Fibroblast of villous mesenchyme (primary cell): ENCODE measurements around the gene E2F1. TPM values are rescaled to one million over a fixed set of nuclear protein-coding genes. Genes with fewer than 3 reads are reported as not detected.
"Not testable (repeated sequence)": the region's sequence is repeated elsewhere in the genome, so short reads cannot be mapped to it uniquely, and the experiment has no call there.

Source experiments
- DNase-seq: peaks from one replicate; pipeline ENCODE4 v3.0.0-alpha.2; 2010; ENCODE audit warnings: low read depth
- H3K4me3 ChIP-seq: 2 replicates; pipeline ENCODE4 v1.5.1; 2011; ENCODE audit warnings: low read depth, mild to moderate bottlenecking, low read length
- total RNA-seq: library from RNA; depleted of rRNA; stranded (reverse); fragments of >200 nt; gene quantifications from 2 replicates; pipeline ENCODE4 v1.2.3, GENCODE V29; 2012
- TF ChIP-seq, protein P1 (sequence below): IDR thresholded peaks from 2 replicates; pipeline ENCODE4 v1.5.1; 2012; ENCODE audit warnings: low read depth, mild to moderate bottlenecking, low read length; ENCODE audit not compliant: insufficient read depth

E2F1 gene
- total RNA-seq, 1 donor: 7.3 TPM

DNA sequence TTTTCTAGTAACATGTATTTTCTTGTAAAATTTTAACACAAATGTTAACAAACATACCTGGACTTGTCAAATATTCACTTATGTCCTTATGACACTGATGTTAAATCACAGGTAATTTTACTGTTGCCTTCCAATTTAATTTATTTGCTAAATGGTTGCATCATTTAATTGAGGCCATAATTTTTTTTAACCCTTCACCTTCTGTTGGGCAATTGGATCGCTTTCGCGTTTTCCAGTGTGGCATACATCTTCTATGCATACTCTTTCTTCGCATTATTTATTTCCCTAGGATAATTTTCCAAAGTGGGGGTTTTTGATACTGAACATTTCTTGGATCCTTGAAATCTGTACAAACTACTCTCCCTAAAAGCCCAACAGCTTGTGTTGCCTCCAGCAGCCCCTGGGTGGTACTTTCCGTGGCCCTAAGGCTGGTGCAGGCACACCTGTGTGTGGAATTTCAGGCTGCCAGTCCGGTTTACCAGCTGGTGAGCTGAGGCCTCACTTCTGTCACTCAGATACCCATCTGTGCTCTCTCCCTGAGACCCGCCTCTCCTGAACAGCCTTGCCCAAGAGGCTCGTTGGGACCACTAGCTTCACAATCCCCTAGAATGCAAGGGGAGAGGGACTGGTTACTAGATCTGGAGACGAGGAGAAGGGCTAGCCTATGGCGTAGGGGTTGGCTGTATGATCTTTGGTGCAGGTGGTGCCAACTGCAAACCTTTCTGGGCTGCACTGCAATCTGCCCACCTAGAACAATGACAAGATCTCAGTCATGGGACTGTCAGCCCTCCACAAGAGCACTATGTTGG lies 35.2 kb downstream of the E2F1 start:
- no peak for DNase-seq
- TF ChIP-seq, protein P1, sequence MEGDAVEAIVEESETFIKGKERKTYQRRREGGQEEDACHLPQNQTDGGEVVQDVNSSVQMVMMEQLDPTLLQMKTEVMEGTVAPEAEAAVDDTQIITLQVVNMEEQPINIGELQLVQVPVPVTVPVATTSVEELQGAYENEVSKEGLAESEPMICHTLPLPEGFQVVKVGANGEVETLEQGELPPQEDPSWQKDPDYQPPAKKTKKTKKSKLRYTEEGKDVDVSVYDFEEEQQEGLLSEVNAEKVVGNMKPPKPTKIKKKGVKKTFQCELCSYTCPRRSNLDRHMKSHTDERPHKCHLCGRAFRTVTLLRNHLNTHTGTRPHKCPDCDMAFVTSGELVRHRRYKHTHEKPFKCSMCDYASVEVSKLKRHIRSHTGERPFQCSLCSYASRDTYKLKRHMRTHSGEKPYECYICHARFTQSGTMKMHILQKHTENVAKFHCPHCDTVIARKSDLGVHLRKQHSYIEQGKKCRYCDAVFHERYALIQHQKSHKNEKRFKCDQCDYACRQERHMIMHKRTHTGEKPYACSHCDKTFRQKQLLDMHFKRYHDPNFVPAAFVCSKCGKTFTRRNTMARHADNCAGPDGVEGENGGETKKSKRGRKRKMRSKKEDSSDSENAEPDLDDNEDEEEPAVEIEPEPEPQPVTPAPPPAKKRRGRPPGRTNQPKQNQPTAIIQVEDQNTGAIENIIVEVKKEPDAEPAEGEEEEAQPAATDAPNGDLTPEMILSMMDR: no peak
- no peak overlapping the region for H3K4me3 ChIP-seq

DNA sequence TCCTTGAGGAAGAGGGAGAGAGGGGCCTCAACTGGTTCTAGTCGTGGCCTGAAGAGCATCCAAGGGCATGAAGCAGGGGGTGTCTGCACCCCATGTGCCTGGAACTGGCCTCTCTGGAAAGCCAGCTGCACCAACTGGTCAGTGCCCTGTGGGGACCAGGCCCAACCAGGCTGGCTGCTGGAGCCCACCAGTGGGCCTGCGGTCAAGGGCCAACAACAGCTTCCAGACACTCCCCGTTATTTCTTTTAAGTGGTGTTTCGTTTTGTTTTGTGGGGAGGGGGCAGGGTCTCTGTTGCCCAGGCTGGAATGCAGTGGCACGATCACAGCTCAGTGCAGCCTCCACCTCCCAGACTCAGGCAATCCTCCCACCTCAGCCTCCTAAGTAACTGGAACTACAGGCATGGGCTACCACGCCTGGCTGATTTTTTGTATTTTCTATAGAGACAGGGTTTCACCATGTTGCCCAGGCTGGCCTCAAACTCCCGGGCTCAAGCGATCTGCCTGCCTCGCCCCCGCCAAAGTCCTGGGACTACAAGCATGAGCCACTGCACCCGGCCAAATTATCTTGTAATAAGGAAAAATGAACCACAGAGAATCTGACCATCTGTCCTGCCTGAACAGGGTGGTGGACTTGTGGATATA lies 36.0 kb downstream of the E2F1 start:
- no peak for DNase-seq
- TF ChIP-seq, protein P1: no peak
- H3K4me3 ChIP-seq: no peak overlapping the region

DNA sequence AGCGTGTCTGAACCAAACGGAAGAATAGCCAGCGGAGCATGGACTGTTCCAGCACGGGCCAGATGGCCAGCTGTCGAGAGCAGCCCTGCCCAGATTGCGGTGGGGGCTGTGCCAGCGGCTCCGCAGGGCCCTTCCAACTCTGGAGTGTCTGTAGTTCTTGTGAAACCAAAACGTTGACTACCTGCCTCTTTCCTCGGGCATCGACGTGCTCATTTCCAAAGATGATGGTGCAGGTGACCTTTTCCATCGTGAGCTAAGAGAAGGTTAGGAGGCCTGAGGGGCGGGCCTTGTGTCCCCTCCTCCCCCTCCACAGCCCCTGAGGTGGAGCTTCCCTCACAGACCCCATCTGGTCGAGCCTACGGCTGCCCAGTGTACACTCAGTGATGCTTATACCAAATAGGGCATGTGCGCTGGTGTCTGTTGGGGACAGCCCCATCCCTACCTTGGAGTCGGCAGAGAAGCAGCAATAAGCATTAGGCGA lies 36.9 kb downstream of the E2F1 start:
- H3K4me3 ChIP-seq: no peak overlapping the region
- DNase-seq: peak; percentile 34
- TF ChIP-seq, protein P1: no peak

DNA sequence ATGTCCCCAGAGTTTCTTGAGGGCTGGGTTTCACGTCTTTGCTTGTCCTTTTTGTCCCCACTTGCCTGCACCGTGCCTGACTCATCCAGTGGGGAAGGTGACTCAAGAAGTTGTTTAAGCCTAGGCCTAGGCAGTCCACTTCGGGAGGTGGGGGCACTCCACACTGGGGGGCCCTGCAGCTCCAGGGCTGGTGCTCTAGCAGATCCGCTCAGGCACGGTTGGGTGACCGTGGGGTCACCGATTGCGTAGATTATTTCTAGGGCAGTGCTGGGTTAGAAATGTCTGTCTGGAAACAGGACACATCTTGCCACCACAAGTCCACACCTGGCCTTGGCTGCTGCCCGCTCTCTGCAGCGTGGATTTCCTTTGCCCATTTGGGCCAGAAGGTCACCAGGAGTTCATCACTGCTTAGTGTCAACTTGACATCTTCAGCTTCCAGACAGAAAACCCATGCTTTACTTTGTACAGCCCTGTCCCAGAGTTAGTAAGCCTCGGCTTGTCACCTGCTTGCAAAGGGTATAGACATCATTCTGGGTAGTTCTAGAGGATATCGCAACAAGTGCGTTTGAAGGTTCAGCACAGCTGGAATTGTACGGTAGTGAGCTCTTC lies 37.7 kb downstream of the E2F1 start:
- peak; percentile 29 for DNase-seq
- TF ChIP-seq, protein P1: no peak
- no peak overlapping the region for H3K4me3 ChIP-seq

DNA sequence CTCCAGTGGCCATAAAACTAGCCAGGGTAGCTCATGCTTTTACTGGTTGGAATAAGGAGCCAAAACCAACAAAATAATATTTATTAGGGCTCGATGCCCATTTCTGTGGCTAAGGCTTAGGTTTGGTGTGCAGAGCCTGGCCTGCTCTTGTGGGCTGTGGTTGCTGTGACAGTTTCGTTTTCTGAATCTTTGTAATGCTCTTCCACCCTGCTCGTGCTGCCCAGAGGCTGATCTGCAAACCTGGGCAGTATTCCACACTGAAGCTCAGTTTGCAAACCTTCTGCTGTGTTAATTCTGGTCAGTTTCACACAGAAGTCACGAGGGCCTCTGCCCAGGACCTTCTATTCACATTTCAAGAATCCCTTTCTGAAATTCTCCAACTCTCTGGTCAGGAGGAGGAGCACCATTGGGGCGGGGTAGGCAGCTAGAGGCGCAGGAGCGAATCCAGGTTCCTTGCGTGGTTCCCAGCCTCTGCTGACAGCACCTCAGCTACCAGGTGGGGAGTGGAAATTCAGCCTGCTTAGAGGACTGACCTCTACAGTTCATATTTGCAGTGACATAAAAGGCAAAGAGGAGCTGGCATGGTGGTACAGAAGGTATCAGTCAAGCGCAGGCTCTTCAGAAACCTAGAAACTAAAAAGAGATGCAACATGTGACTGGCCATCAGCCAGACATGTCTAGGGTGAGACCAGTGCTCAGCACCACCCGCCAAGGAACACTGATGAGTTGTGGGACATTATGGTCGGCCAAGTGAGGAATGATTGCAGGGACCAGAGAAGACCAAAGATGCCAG lies 38.4 kb downstream of the E2F1 start:
- TF ChIP-seq, protein P1: no peak
- DNase-seq: no peak
- H3K4me3 ChIP-seq: no peak overlapping the region

DNA sequence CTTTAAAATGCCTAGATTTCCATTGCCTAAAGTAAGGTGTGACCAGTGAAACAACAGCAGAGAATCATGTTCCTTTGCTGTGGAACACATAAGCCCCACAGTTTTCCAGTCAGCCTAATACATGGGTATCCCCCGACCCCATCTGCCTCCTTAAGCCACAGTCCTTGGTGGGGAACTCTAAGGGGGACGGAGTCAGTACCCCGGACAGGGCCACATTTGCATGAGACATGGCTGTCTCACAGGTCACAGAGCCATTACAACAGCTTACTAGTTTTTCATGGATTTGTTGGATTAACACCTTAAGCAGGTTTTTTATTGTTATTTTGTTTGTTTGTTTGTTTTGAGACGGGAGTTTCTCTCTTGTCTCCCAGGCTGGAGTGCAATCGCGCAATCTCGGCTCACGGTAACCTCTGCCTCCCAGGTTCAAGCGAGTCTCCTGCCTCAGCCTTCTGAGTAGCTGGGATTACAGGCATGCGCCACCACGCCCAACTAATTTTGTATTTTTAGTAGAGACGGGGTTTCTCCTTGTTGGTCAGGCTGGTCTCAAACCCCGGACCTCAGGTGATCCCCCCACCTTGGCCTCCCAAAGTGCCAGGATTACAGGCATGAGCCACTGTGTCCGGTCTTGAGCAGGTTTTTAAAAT lies 39.1 kb downstream of the E2F1 start:
- DNase-seq: not testable (repeated sequence)

More for the DNA sequence above, 39.1 kb downstream of the E2F1 start:
- not testable (repeated sequence) for H3K4me3 ChIP-seq
